HG03196 (cell line): ENCODE results near the gene HHAT.

Experiments
- ATAC-seq: cut with Tn5 transposase; IDR thresholded peaks from one replicate; pipeline ENCODE4 v1.9.1; 2021; ENCODE audit not compliant: unreplicated experiment

The HHAT gene

DNA sequence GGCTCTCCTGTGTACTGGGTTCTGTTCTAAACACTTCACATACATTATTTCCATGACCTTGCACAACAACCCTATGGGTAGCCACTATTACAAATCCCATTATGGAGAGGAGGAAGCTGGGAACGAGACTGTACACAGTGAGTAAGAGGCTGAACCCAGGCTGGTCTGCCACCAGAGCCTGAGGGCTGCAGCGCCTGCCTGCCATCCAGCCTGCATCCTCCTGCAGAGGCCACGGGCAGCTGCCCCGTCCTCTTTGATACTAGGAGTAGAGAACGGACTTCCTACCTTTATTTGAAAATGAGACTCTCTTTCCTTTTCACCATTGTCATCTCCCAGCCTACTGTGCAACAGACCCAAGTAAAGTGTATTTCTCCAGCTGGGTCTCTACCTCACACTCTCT lies 370.0 kb downstream of the HHAT start:
- ATAC-seq: no peak

DNA sequence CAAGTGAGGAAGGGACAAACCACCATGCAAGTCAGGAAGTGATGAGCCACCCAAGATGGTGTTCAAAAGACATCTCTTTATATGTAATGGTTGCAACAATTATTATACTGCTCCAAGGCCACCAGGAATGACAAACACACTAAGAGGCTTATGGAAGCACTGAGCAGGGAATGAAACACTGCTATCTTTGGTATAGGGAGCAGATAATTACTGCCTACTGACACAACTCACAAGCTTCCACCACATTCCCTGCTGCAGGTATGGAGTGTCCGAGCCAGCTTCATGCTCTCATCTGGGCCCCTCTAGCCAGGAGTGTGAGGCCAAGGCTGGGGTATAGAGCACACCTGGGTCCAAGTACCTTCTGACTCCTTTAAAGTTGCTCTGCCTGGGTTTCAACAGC lies 371.4 kb downstream of the HHAT start:
- no peak for ATAC-seq

DNA sequence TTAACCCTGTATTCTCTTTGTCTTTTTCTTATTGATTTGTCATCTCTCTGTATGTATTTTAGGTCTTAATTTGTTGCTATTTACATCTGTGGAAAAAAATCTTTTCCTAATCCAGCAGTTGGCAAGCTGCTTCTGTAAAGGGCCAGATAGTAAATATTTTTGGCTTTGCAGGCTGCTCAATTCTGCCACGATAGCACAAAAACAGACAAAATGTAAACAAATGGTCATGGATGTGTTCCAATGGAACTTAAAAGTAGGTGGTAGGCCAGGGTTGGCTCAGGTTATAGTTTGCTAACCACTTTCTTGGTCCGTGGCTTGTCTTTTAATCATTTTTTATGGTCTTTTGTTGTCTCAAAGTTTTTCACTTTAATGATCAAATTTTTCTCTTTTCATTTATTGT lies 371.8 kb downstream of the HHAT start:
- ATAC-seq: no peak

DNA sequence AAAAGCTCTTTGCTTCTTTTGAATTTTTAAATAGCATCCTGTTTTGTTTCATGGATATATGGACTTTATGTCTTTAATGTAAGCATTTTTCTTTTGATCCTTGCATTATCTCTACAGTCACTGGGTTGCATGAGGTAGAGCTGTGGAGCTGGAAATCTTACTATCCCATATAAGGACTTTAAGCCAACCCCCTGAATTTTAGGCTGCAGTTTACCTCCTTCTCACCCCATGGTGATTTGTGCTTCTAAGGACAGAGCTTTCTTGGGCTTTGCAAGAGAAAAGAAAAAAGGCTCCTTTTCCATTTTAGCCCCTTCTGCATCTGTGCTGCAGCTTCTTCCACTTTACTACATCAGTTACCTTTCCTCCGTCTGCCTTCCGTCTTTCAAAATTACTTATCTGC lies 373.8 kb downstream of the HHAT start:
- ATAC-seq: no peak

DNA sequence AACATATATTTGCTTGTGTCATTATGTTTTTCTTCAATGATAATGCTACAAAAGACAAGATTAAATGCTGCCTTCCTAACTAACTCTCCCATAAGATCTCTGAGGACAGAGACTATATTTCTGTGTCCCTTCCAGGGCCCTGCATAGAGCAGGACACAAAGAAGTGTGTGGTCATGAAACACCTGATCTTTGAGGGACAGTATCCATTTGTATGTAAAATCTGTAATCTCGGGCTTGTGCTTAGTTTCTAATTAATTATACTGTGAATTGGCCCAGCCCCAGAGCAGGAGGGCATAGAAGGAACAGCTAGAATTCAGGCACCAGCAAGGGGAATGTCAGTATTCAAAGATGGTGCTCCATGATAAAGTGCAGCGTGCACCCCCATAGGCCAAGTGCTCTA lies 374.9 kb downstream of the HHAT start:
- no peak for ATAC-seq

DNA sequence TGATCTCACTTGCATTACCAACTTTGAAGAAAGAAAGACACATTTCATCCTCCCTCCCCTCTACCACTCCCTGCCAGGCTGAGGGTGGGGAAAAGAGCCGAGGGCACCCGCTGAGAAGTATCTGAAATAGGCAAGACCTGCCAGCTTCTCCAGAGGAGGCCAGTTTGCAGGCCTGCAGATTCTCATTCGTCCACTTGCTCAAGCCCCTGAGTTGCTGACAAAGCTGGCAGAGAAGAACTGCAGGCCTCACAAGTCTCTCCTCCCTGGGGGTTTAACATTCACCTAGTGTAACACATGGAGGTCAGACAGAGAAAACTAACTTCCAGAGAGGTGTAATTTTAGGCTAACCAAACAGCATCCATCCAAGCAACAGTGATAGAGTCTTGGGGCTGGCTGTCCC lies 376.4 kb downstream of the HHAT start:
- no peak for ATAC-seq

DNA sequence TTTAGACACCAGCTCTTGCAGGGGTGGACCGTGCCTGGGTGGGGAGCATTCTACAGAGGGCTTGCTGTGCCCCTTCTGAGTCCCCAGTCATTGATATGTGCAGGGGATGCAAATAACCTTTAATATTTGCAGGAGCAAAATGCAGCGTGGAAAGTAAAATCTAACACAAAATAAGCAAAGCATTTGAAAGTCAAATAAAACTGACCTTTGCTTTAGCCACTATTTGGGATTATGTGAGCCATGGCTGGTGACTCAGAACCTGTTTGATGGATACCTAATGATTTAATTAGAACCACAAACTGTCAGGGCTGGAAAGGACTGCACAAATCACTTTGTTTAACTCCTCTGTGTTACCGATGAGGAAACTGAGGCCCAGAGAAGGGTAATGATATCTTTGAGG lies 377.5 kb downstream of the HHAT start:
- no peak for ATAC-seq

DNA sequence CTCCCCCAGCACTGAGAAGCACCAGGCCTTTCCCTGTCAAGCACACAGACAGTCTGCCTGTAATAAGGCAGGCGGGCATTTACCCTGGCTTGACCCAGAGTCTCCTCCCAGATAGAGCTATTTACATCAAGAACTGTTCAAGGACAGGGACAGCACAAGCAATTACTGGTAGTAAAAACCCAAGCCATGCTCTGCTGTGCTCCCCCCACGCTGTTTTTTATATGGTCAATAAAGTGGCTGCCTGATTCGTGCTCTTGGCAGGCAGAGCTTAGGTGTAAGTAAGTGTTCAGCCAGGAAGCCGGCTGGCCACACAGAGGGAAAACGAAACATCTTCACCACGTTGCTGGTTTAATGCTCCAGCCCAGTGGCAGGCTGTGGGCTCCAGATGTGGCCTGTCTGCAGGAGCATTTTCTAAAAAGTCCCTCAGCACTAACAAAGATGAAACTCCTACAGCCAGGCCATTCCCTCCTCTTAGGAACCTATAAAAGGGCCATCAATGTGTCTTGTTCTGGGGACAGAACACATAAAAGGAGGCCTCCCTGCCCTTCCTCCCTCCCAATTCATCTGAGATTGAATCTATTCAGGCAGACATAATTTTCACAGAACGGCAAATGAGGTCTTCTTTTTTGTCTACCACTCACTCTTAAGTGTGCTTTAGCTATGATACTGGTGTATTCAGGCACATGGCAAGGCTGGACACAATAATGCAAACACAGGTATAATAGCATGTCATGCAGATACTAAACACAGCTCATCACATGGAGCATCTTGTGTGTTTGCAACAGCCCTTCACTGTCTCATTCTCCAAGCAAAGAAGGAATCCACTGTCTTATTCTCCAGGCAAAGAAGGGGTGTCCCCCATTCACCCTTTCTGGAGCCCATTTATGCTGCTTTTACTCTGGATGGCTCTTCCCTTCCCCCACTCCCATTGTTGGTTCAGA lies 378.9 kb downstream of the HHAT start:
- ATAC-seq: no peak

DNA sequence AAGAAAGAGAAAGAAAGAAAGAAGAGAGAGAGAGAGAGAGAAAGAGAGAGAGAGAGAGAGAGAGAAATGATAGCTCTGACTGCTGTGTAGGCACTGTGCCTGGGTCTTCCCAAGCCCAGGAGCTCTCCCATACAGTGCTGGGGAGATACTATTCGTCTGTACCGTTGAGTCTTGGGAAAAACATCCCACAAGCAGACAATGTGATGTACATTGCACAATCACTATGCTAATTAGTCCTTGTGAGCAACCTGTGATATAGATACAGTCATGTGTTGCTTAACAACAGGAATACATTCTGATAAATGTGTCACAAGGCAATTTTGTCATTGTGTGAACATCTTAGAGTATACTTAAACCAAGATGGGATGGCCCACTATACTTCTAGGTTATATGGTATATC lies 381.0 kb downstream of the HHAT start:
- ATAC-seq: no peak

DNA sequence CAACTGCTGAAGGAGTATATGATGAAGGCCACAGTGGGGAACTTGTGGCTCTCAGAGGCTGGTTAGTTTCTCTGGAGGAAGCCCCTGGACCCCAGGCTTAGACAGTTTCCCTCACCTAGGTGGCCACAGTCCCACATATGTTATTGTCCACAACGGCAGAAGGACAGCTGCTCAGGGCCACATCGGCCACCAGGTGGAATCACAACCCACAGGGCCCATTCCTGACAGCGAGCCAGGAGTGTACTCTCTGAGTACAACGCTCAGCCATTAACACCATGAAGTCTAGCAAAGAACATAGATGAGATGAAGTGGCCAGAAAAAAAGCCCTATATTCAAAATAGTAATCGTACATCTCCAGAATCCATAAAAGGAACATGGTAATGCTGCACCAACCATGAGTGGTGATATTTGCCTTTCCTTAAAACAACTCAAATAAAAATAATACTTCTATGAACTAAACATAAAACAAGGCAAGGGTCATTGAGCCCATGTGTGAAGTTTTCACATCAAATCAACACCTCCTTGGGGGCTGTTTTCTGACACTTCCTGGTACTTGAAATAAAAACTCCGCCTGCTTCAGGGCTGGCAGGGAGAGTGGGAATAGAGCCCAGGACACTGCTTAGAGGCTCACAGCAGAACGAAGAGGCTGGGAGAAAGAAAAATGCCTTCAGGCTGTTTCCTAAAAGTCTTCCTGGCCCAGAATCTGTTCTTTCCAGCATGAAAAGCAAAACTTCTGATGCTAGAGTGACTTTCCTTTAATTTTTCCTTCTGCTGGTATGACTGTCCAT lies 383.3 kb downstream of the HHAT start:
- ATAC-seq: no peak

DNA sequence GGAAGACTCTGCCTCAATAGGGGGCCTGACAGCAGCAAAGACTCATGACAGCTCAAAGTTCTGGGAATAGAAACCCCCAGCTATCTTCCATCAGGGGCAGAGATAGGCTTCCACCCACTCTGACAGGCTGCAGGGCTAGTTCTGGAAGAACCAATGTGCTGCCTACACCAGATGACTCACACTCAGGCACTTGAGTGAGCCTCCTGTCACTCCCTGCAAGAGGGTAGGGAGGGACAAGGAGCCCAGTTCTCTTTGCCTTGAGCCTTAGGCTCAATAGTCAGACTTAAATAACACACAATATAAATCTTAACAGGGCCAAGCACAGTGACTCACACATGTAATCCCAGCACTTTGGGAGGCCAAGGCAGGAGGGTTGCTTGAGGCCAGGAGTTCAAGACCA lies 386.4 kb downstream of the HHAT start:
- ATAC-seq: no peak

DNA sequence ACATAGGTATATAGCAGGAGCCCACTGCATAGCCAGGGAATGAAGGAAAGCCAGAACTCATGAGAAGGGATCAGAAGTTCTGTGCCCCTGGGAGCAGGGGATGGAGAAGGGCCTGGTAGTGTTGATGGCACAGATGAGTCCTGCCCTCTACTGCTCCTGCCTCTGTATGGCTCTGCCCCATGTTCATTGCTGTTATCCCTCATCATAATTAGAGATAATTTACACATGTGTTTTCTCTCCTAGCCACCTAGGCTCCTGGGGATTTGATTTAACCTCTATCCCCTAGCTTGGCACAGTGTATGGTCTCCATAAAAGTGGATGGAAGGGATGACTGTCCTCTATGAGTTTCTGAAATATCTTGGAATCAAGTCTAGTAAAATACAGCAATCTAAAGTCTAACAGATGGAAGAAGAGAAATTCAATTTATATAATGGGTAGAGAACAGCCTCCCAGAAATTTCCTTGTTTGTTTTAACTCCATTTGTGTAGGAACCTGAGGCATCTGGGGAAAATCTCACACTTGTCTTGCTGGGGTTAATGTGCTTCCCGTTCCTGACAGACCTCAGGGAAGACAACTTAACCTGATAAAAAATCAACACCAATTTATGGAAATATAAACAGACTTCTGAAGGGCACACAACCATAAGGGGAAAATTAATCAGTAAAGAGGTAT lies 393.8 kb downstream of the HHAT start:
- ATAC-seq: no peak

DNA sequence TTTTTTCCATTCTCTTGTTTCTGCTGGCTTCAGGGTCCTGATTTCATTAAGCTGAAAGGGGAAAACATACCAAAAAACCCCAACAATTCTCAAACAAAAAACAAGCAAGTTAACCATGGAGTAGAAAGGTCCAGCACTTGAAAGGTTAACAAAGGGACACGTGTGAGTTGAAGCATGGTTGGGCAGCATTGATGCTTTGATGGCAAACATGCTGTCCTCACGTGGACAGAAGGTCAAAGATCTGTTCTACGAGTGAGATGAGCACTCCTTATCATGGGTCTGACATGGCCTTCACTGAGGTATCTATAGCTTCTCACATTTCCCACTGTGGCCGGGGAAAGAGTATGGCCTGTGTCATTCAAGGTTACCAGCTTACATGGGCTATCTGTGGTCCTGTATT lies 394.9 kb downstream of the HHAT start:
- ATAC-seq: no peak

DNA sequence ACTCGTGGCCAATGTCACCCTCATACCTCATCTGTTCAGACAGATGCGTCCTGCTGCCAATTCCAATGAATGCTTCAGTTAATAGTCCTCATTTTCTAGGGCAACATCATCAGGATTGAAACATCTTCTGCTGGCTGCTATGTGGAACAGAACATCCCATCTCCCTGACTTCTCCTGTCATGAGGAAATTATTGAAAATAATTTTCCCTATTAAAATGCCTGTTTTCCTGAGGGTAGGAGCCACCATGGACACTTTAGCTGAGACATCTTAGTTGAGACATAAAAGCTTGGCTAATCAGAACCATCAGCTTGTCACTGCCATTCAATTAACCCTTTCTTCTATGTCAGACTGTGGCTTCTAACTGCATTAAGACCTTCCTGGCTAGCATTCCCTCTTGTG lies 396.1 kb downstream of the HHAT start:
- no peak for ATAC-seq
